K562 (cell line): ENCODE measurements around the gene HEMGN. TPM values are rescaled to one million over a fixed set of nuclear protein-coding genes. Genes with fewer than 3 reads are reported as not detected.
A peak's percentile ranks its signal among the peaks of the same experiment; 100 is the strongest.
"Not testable (repeated sequence)": the region's sequence is repeated elsewhere in the genome, so short reads cannot be mapped to it uniquely, and the experiment has no call there.

Source experiments
- ATF3 ChIP-seq, 2 experiments: fragments of 450-650 bp in 1 of 2; sonication (generic) in 1 of 2; formaldehyde crosslinking in 1 of 2; IDR thresholded peaks in 1 of 2; conservative IDR thresholded peaks in 1 of 2; 2 replicates each; pipeline versions ENCODE4 v1.6.1 to v1.8.1; 2016 to 2023; ENCODE audit warnings: mild to moderate bottlenecking in 2 of 2, moderate library complexity in 2 of 2, inconsistent platforms in 1 of 2, missing genetic modification reagents in 1 of 2
- ATF7 ChIP-seq: fragments of 450-650 bp; IDR thresholded peaks from 2 replicates; pipeline ENCODE4 v1.7.1; 2014; ENCODE audit warnings: mild to moderate bottlenecking, moderate library complexity
- ETV5 ChIP-seq: sonication (generic); formaldehyde crosslinking; IDR thresholded peaks from 2 replicates; pipeline ENCODE4 v1.4.0; 2020; ENCODE audit warnings: low read depth, mild to moderate bottlenecking, missing genetic modification reagents
- FOSL1 ChIP-seq: fragments of 200-800 bp; sonication (Bioruptor generic); conservative IDR thresholded peaks from 2 replicates; pipeline ENCODE4 v1.6.1; 2016; ENCODE audit warnings: missing genetic modification characterization, missing compliant biosample characterization
- FOXP1 ChIP-seq: sonication (generic); formaldehyde crosslinking; IDR thresholded peaks from 2 replicates; pipeline ENCODE4 v1.8.0; 2022; ENCODE audit warnings: mild to moderate bottlenecking, missing genetic modification reagents
- HCFC1 ChIP-seq: IDR thresholded peaks from 2 replicates; pipeline ENCODE4 v1.6.1; 2012; ENCODE audit warnings: low read depth, low read length, improper control_type of control experiment
- HDAC2 ChIP-seq: fragments of 450-650 bp; IDR thresholded peaks from 2 replicates; pipeline ENCODE4 v1.6.1; 2016; ENCODE audit warnings: mild to moderate bottlenecking
- HEY1 ChIP-seq: fragments of 250-450 bp; sonication (Bioruptor Pico); IDR thresholded peaks from 2 replicates; pipeline ENCODE4 v1.5.0; 2020; ENCODE audit warnings: mild to moderate bottlenecking, moderate library complexity, borderline replicate concordance
- MCM7 ChIP-seq, 2 experiments: fragments of 450-650 bp; IDR thresholded peaks; 2 replicates each; pipeline ENCODE4 v1.6.1; 2016 to 2018
- NCOA6 ChIP-seq: fragments of 450-650 bp; IDR thresholded peaks from 2 replicates; pipeline ENCODE4 v1.6.1; 2017; ENCODE audit warnings: mild to moderate bottlenecking
- NONO ChIP-seq, 2 experiments: fragments of 200-400 bp in 1 of 2; fragments of 450-650 bp in 1 of 2; formaldehyde crosslinking in 1 of 2; IDR thresholded peaks; 2 replicates each; pipeline ENCODE4 v1.6.1; 2017; ENCODE audit warnings: low read depth in 2 of 2, mild to moderate bottlenecking in 2 of 2, moderate library complexity in 2 of 2, low read length in 1 of 2
- RCOR1 ChIP-seq, 2 experiments: IDR thresholded peaks; 2 replicates each; pipeline ENCODE4 v1.6.1; 2012; ENCODE audit warnings: low read depth in 2 of 2, low read length in 2 of 2, borderline replicate concordance in 1 of 2, improper control_type of control experiment in 1 of 2
- SMARCC2 ChIP-seq: fragments of 450-650 bp; IDR thresholded peaks from 2 replicates; pipeline ENCODE4 v1.6.1; 2017; ENCODE audit warnings: antibody characterized with exemption, moderate library complexity, mild to moderate bottlenecking, low read depth
- polyA plus RNA-seq, 8 experiments: library from polyadenylated mRNA; depleted of rRNA in 4 of 8; stranded (reverse) in 5 of 8; unstranded in 3 of 8; fragments of >200 nt; fragmentation: Nextera tagmentation in 2 of 8; fragmentation: Illumina TruSeq in 1 of 8; extraction: Ambion mirVana in 2 of 8; extraction: Trizol in 1 of 8; gene quantifications; 2 replicates each; pipeline versions ENCODE4 v1.2.1 to v1.2.3, GENCODE V29; 2011 to 2014; ENCODE audit warnings: inconsistent platforms in 1 of 8, missing spikeins in 1 of 8
- total RNA-seq, 7 experiments: library from RNA; depleted of rRNA in 6 of 7; stranded (reverse); fragments of >200 nt in 6 of 7; fragmentation: Illumina TruSeq in 2 of 7; extraction: Trizol in 2 of 7; gene quantifications; 2 replicates each; pipeline versions ENCODE4 v1.2.1 to v1.2.3, GENCODE V29; 2011 to 2021; ENCODE audit warnings: low replicate concordance in 1 of 7
- TF ChIP-seq, protein P1 (sequence below): conservative IDR thresholded peaks from 2 replicates; pipeline ENCODE4 v1.6.1; 2011; ENCODE audit warnings: low read depth, mild to moderate bottlenecking, low read length; ENCODE audit not compliant: control insufficient read depth
- TF ChIP-seq, protein P2 (sequence below), 2 experiments: IDR thresholded peaks in 1 of 2; conservative IDR thresholded peaks in 1 of 2; 2 replicates each; pipeline ENCODE4 v1.6.1; 2016; ENCODE audit warnings: low read depth in 2 of 2, mild to moderate bottlenecking in 1 of 2, missing compliant biosample characterization in 1 of 2, missing genetic modification characterization in 1 of 2, moderate library complexity in 1 of 2
- TF ChIP-seq, protein P3 (sequence below), 2 experiments: fragments of 200-800 bp in 1 of 2; sonication (Bioruptor generic) in 1 of 2; sonication (generic) in 1 of 2; formaldehyde crosslinking in 1 of 2; IDR thresholded peaks in 1 of 2; conservative IDR thresholded peaks in 1 of 2; 2 replicates each; pipeline versions ENCODE4 v1.5.0 to v1.6.1; 2016 to 2020; ENCODE audit warnings: missing compliant biosample characterization in 1 of 2, missing genetic modification characterization in 1 of 2, missing genetic modification reagents in 1 of 2

The HEMGN gene
- total and polyA plus RNA-seq, 9 of the 15 experiments (the other 6 are each of a cell fraction or from before 2014, with no cell fraction given) = 56.3 to 258 (median 137) TPM

DNA sequence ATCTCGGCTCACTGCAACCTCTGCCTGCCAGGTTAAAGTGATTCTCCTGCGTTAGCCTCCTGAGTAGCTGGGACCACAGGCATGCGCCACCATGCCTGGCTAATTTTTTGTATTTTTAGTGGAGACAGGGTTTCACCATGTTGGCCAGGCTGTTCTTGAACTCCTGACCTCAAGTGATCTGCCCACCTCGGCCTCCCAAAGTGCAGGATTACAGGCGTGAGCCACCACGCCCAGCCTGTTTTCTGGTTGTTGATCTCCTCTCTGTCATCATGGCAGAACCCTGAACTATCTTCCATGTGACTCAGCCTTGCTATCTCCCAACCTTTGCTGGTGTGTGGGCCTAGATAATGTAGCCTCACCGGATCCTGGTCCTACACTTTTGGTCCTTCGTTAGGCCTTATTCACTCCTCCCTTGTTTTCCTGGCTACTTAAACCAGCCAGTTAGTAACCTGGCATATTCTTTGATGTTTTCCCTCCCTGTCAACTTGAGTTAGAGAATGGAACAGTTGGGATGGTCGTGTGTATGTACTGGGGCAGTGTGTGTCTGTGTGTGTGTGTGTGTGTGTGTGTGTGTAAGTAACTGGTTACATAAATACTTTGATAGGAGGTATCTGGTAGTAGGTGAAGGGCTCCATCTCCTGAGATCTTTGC, 22.8 kb upstream of the HEMGN start (continued):
- TF ChIP-seq ATF3 (IDR thresholded peaks at IDR 0.05) (peak; percentile 91), ATF3 (CRISPR knock-in tag; conservative IDR thresholded peaks at IDR 0.05) (peak; percentile 89; the same call in 1 of the 2 replicates), NCOA6 (peak; percentile 72), HEY1 (0 out of 2 replicates have a peak, but pooled peaks have one; percentile 55), FOSL1 (tag) (peak; percentile 98), RCOR1 (IDR thresholded peaks at IDR 0.05; ENCODE audit: borderline replicate concordance in 1 of 2, low read depth in 2 of 2, low read length in 2 of 2) (peak in 1 of 2 experiments; percentile 83; a peak in 3 of 4 replicates), HCFC1 (0 out of 2 replicates have a peak, but pooled peaks have one; percentile 6), FOXP1 (CRISPR knock-in tag) (peak; percentile 91), MCM7 (IDR thresholded peaks at IDR 0.05) (peak in 1 of 2 experiments; percentile 95; a peak in 1 of 4 replicates), NONO (IDR thresholded peaks at IDR 0.05; ENCODE audit: low read depth in 2 of 2, low read length in 1 of 2) (peak in 1 of 2 experiments; percentile 69; a peak in 2 of 4 replicates), ATF7 (peak; percentile 87), SMARCC2 (peak; percentile 97), ETV5 (peak; percentile 96), HDAC2 (peak; percentile 96)
- TF ChIP-seq, protein P1, sequence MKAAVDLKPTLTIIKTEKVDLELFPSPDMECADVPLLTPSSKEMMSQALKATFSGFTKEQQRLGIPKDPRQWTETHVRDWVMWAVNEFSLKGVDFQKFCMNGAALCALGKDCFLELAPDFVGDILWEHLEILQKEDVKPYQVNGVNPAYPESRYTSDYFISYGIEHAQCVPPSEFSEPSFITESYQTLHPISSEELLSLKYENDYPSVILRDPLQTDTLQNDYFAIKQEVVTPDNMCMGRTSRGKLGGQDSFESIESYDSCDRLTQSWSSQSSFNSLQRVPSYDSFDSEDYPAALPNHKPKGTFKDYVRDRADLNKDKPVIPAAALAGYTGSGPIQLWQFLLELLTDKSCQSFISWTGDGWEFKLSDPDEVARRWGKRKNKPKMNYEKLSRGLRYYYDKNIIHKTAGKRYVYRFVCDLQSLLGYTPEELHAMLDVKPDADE = peak; percentile 56; the same call in 1 of the 2 replicates
- TF ChIP-seq, protein P2, sequence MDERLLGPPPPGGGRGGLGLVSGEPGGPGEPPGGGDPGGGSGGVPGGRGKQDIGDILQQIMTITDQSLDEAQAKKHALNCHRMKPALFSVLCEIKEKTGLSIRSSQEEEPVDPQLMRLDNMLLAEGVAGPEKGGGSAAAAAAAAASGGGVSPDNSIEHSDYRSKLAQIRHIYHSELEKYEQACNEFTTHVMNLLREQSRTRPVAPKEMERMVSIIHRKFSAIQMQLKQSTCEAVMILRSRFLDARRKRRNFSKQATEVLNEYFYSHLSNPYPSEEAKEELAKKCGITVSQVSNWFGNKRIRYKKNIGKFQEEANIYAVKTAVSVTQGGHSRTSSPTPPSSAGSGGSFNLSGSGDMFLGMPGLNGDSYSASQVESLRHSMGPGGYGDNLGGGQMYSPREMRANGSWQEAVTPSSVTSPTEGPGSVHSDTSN (CRISPR knock-in tag; IDR thresholded peaks at IDR 0.05; ENCODE audit: low read depth) = not testable (repeated sequence)
- TF ChIP-seq, protein P2 (tag; conservative IDR thresholded peaks at IDR 0.05; ENCODE audit: low read depth) = peak; percentile 56
- TF ChIP-seq, protein P3, sequence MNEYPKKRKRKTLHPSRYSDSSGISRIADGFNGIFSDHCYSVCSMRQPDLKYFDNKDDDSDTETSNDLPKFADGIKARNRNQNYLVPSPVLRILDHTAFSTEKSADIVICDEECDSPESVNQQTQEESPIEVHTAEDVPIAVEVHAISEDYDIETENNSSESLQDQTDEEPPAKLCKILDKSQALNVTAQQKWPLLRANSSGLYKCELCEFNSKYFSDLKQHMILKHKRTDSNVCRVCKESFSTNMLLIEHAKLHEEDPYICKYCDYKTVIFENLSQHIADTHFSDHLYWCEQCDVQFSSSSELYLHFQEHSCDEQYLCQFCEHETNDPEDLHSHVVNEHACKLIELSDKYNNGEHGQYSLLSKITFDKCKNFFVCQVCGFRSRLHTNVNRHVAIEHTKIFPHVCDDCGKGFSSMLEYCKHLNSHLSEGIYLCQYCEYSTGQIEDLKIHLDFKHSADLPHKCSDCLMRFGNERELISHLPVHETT (CRISPR knock-in tag; conservative IDR thresholded peaks at IDR 0.05 in 1 of 2, IDR thresholded peaks at IDR 0.05 in 1 of 2) = peak in 1 of 2 experiments; percentile 61; a peak in 2 of 4 replicates
